CD4-positive, alpha-beta T cell treated with Interferon gamma for 1 hour (primary cell): ENCODE data around the gene ASB4.
"Not testable (repeated sequence)": the region's sequence is repeated elsewhere in the genome, so short reads cannot be mapped to it uniquely, and the experiment has no call there.

ENCODE experiments used
- DNase-seq: peaks from one replicate; pipeline ENCODE4 v3.0.0-alpha.2; 2020

ASB4 gene

GRCh38 chr7:95485391-95486123 is at the start of gene ASB4:
Gene ASB4 (plus strand): TSS chr7:95485943. CDS start chr7:95485972, 29 bp downstream.
- no peak for DNase-seq

GRCh38 chr7:95436407-95436806 is 49.3 kb upstream of the ASB4 start:
- no peak for DNase-seq

GRCh38 chr7:95440394-95441038 is 45.2 kb upstream of the ASB4 start:
- no peak for DNase-seq

- DNase-seq, result no peak
These were observed 44.5 kb upstream of the ASB4 start for GRCh38 chr7:95441042-95441823.

GRCh38 chr7:95444796-95445195 is 40.9 kb upstream of the ASB4 start:
- DNase-seq, result no peak

- DNase-seq, result no peak
These were observed 39.1 kb upstream of the ASB4 start for GRCh38 chr7:95446618-95447017.

- DNase-seq, result no peak
These were observed 31.2 kb upstream of the ASB4 start for GRCh38 chr7:95454438-95455045.

GRCh38 chr7:95457947-95458346 is 27.8 kb upstream of the ASB4 start:
- DNase-seq, result no peak

- not testable (repeated sequence) for DNase-seq
These were observed 25.1 kb upstream of the ASB4 start for GRCh38 chr7:95460653-95461052.

GRCh38 chr7:95467912-95468607 is 17.7 kb upstream of the ASB4 start:
- DNase-seq, result no peak

GRCh38 chr7:95469187-95469586 is 16.6 kb upstream of the ASB4 start:
- no peak for DNase-seq

GRCh38 chr7:95469848-95470247 is 15.9 kb upstream of the ASB4 start:
- no peak for DNase-seq

GRCh38 chr7:95470452-95470851 is 15.3 kb upstream of the ASB4 start:
- no peak for DNase-seq

- DNase-seq, result no peak
These were observed 14.7 kb upstream of the ASB4 start for GRCh38 chr7:95471071-95471470.

GRCh38 chr7:95472581-95473161 is 13.1 kb upstream of the ASB4 start:
- no peak for DNase-seq

- no peak for DNase-seq
These were observed 12.3 kb upstream of the ASB4 start for GRCh38 chr7:95473276-95473985.

GRCh38 chr7:95476072-95476847 is 9.5 kb upstream of the ASB4 start:
- DNase-seq, result no peak

GRCh38 chr7:95476904-95477594 is 8.7 kb upstream of the ASB4 start:
- DNase-seq, result peak; percentile 30

GRCh38 chr7:95478272-95479037 is 7.3 kb upstream of the ASB4 start:
- no peak for DNase-seq
